Vagina (tissue), 2 donors: ENCODE measurements around the gene LEKR1.

Source experiments
- CTCF ChIP-seq, 3 experiments: fragments of 450-650 bp in 2 of 3; fragments of 200-600 bp in 1 of 3; sonication (generic) in 1 of 3; IDR thresholded peaks; one replicate each; pipeline ENCODE4 v1.5.1; 2017 to 2019; ENCODE audit warnings: antibody characterized with exemption in 3 of 3, mild to moderate bottlenecking in 2 of 3, moderate library complexity in 2 of 3
- POLR2A ChIP-seq, 2 donors: fragments of 450-650 bp; IDR thresholded peaks; one replicate each; pipeline ENCODE4 v1.6.1; 2017; ENCODE audit warnings: antibody characterized with exemption in 2 of 2, mild to moderate bottlenecking in 2 of 2, moderate library complexity in 2 of 2

GRCh38 chr3:156952011-156952410, 125.9 kb downstream of the LEKR1 start:
- TF ChIP-seq CTCF (IDR thresholded peaks at IDR 0.05): no peak
- TF ChIP-seq POLR2A (IDR thresholded peaks at IDR 0.05): no peak
